HepG2 (cell line): ENCODE results near the gene ZMIZ1. TPM values are rescaled to one million over a fixed set of nuclear protein-coding genes. Genes with fewer than 3 reads are reported as not detected.

Experiments used
- ATAC-seq: fragments of 200-7000 bp; cut with Tn5 transposase; 3 replicates; pipeline ENCODE4 v1.9.1; 2020; ENCODE audit warnings: mild to moderate bottlenecking, moderate library complexity
- BruUV-seq: library from RNA; stranded (reverse); fragments of 400-500 nt; replicated peaks from 2 replicates; lab custom pipeline; 2021; lab: Mats Ljungman, UMichigan
- CTCF ChIA-PET: fragments of 300-600 bp; formaldehyde crosslinking; extraction: SDS; loops from one replicate; lab custom pipeline; 2021; ENCODE audit warnings: low total read pairs, inconsistent platforms, low intra/inter-chr PET ratio; lab: Yijun Ruan, JAX
- POLR2A ChIA-PET: fragments of 350-600 bp; sonication (Branson Sonifier 250); formaldehyde crosslinking; loops from one replicate; lab custom pipeline; 2020; ENCODE audit warnings: antibody characterized with exemption, inconsistent platforms; lab: Yijun Ruan, JAX
- DNase-seq: peaks from one replicate; pipeline ENCODE4 v3.0.0-alpha.2; 2015; ENCODE audit warnings: low spot score
- FAIRE-seq: peaks from 3 replicates; lab custom pipeline; 2011; peaks lifted over from hg19 to GRCh38; lab: Jason Lieb, UNC
- H2AFZ ChIP-seq: one replicate; pipeline ENCODE4 v1.6.1; 2011; ENCODE audit warnings: low read length, inconsistent platforms
- H3K27ac ChIP-seq: fragments of 300-600 bp; 3 replicates; pipeline ENCODE4 v1.8.0; 2011; ENCODE audit warnings: mixed run types, mild to moderate bottlenecking, mixed read lengths, low read length, inconsistent platforms; ENCODE audit not compliant: insufficient read depth; ENCODE audit errors: extremely low read length
- H3K27me3 ChIP-seq, 2 experiments: fragments of 200-600 bp in 1 of 2; 2 replicates in 1 of 2; 3 replicates in 1 of 2; pipeline versions ENCODE4 v1.6.0 to v1.8.0; 2011; ENCODE audit warnings: low read length in 2 of 2, mild to moderate bottlenecking in 2 of 2, moderate library complexity in 2 of 2, inconsistent platforms in 1 of 2; ENCODE audit not compliant: insufficient read depth in 2 of 2, control insufficient read depth in 1 of 2
- H3K36me3 ChIP-seq, 2 experiments: fragments of 200-600 bp in 1 of 2; replicated peaks in 1 of 2; 2 replicates in 1 of 2; 3 replicates in 1 of 2; pipeline versions ENCODE4 v1.5.1 to v1.8.0; 2011; ENCODE audit warnings: low read length in 2 of 2, inconsistent platforms in 1 of 2; ENCODE audit not compliant: insufficient read depth in 2 of 2, control insufficient read depth in 1 of 2
- H3K4me1 ChIP-seq: 2 replicates; pipeline ENCODE4 v1.5.1; 2012; ENCODE audit warnings: low read length, inconsistent platforms; ENCODE audit not compliant: insufficient read depth
- H3K4me2 ChIP-seq: 2 replicates; pipeline ENCODE4 v1.6.0; 2011; ENCODE audit warnings: low read depth, low read length, inconsistent platforms
- H3K4me3 ChIP-seq, 3 experiments: fragments of 200-600 bp in 1 of 3; sonication (generic), shearing (Covaris generic) in 1 of 3; replicated peaks in 1 of 3; 2 replicates each; pipeline ENCODE4 v1.5.1; 2011 to 2016; ENCODE audit warnings: low read length in 3 of 3, inconsistent platforms in 2 of 3, low read depth in 2 of 3, mild to moderate bottlenecking in 2 of 3, control low read depth in 1 of 3, mixed read lengths in 1 of 3; ENCODE audit not compliant: insufficient read depth in 1 of 3
- H3K79me2 ChIP-seq: one replicate; pipeline ENCODE4 v1.6.1; 2011; ENCODE audit warnings: low read length, inconsistent platforms; ENCODE audit not compliant: insufficient read depth
- H3K9ac ChIP-seq: 2 replicates; pipeline ENCODE4 v1.6.0; 2011; ENCODE audit warnings: mild to moderate bottlenecking, low read depth, low read length, inconsistent platforms; ENCODE audit not compliant: insufficient read depth
- H3K9me3 ChIP-seq: 2 replicates; pipeline ENCODE4 v1.5.1; 2012; ENCODE audit warnings: mild to moderate bottlenecking, low read length
- H4K20me1 ChIP-seq: 2 replicates; pipeline ENCODE4 v1.6.0; 2011; ENCODE audit warnings: inconsistent platforms, mild to moderate bottlenecking, low read length, moderate library complexity; ENCODE audit not compliant: insufficient read depth
- MZF1 ChIP-seq: sonication (generic); formaldehyde crosslinking; IDR thresholded peaks from 2 replicates; pipeline ENCODE4 v1.8.1; 2023; ENCODE audit warnings: mild to moderate bottlenecking, missing genetic modification reagents, borderline replicate concordance
- NFE2L1 ChIP-seq: sonication (generic); formaldehyde crosslinking; IDR thresholded peaks from 2 replicates; pipeline ENCODE4 v1.4.0; 2020; ENCODE audit warnings: missing genetic modification reagents, mild to moderate bottlenecking, borderline replicate concordance
- SETDB1 ChIP-seq: sonication (generic); formaldehyde crosslinking; IDR thresholded peaks from 2 replicates; pipeline ENCODE4 v1.5.1; 2020; ENCODE audit warnings: missing genetic modification reagents, mild to moderate bottlenecking, borderline replicate concordance
- ZBTB25 ChIP-seq: IDR thresholded peaks from 2 replicates; pipeline ENCODE4 v1.6.1; 2018; ENCODE audit warnings: missing genetic modification reagents
- ZBTB49 ChIP-seq: sonication (generic); formaldehyde crosslinking; IDR thresholded peaks from 2 replicates; pipeline ENCODE4 v1.4.0; 2020; ENCODE audit warnings: missing genetic modification reagents, borderline replicate concordance
- ZNF12 ChIP-seq: sonication (generic); formaldehyde crosslinking; IDR thresholded peaks from 2 replicates; pipeline ENCODE4 v1.5.0; 2020; ENCODE audit warnings: missing genetic modification reagents
- ZNF768 ChIP-seq: sonication (generic); formaldehyde crosslinking; IDR thresholded peaks from 2 replicates; pipeline ENCODE4 v1.4.0; 2020; ENCODE audit warnings: missing genetic modification reagents
- WGBS: methylation state at CpG from one replicate; pipeline ENCODE4 v1.1.6; 2017; ENCODE audit warnings: low lambda C conversion rate; 5-methylcytosine and 5-hydroxymethylcytosine counted together
- in situ Hi-C: cut with HindIII; loops from 2 replicates; pipeline ENCODE4 v1.10.0; 2017; ENCODE audit warnings: low pct_unique_long_range_greater_than_20kb; ENCODE audit not compliant: extremely low pct_ligation_motif_present
- intact Hi-C: fragments of 100-400 bp; cut with micrococcal nuclease; formaldehyde crosslinking; loops from one replicate; pipeline ENCODE4 v1.10.0; 2022; ENCODE audit not compliant: unreplicated experiment
- polyA plus RNA-seq, 8 experiments: library from polyadenylated mRNA; depleted of rRNA in 3 of 8; stranded (reverse) in 7 of 8; unstranded in 1 of 8; fragments of >200 nt; fragmentation: Illumina TruSeq in 4 of 8; extraction: Trizol in 4 of 8; gene quantifications; 2 replicates each; pipeline versions ENCODE4 v1.2.1 to v1.2.3, GENCODE V29; 2011 to 2016; ENCODE audit warnings: low read depth in 4 of 8, missing spikeins in 1 of 8, mixed read lengths in 1 of 8; ENCODE audit not compliant: insufficient read depth in 1 of 8
- total RNA-seq, 5 experiments: library from RNA; depleted of rRNA; stranded (reverse); fragments of >200 nt; fragmentation: Illumina TruSeq; extraction: Trizol; gene quantifications; 2 replicates each; pipeline ENCODE4 v1.2.3, GENCODE V29; 2016; ENCODE audit warnings: low read depth in 1 of 5

Gene ZMIZ1
- total and polyA plus RNA-seq, 2 of the 13 experiments (the other 11 are each of a cell fraction or from before 2014, with no cell fraction given) = 5.3 to 10.2 TPM

GRCh38 chr10:79045566-79046175 is 23.1 kb upstream of the ZMIZ1 start:
- intact Hi-C loops (no loop called here), in situ Hi-C loops (no loop called here)
- FAIRE-seq = no peak
- no peaks in the 10 kb centered on the region for H3K79me2 ChIP-seq
- H4K20me1 ChIP-seq = no peaks in the 10 kb centered on the region
- no peak overlapping the region for H3K4me3 ChIP-seq
- ATAC-seq = no peak
- peaks cover 26% of the 10 kb centered on the region for H3K4me1 ChIP-seq
- no peak overlapping the region for H3K4me2 ChIP-seq
- 41% methylated on average over 7 of the region's 9 CpGs for WGBS
- H3K9me3 ChIP-seq = no peaks in the 10 kb centered on the region
- TF ChIP-seq MZF1 (CRISPR knock-in tag) (no peak), ZNF12 (no peak), ZBTB25 (CRISPR knock-in tag) (no peak), ZNF768 (CRISPR knock-in tag) (0 out of 2 replicates have a peak, but pooled peaks have one; percentile 42)
- POLR2A ChIA-PET = interaction anchor here (0.6 to 1.1 kb wide), 2 partner anchors 17 to 71 kb away, joined by 4 read pairs; no protein-coding TSS in a partner anchor
- no peak overlapping the region for H3K27ac ChIP-seq
- BruUV-seq = no TSS peak
- CTCF ChIA-PET = no interaction called here
- no peak overlapping the region for H3K9ac ChIP-seq
- no peak for DNase-seq
- peaks cover 3 to 6% of the 10 kb centered on the region in 2 experiments; a peak in 2 of 5 replicates for H3K27me3 ChIP-seq
- no peaks in the 10 kb centered on the region for H3K36me3 ChIP-seq
- no peak overlapping the region for H2AFZ ChIP-seq

GRCh38 chr10:79046326-79046725 is 22.4 kb upstream of the ZMIZ1 start:
- FAIRE-seq = no peak
- intact Hi-C loops = no loop called here
- CTCF ChIA-PET = no interaction called here
- BruUV-seq = no TSS peak
- no peaks in the 10 kb centered on the region for H3K36me3 ChIP-seq
- TF ChIP-seq NFE2L1 (CRISPR knock-in tag) (no peak), SETDB1 (CRISPR knock-in tag) (no peak), ZBTB49 (CRISPR knock-in tag) (no peak)
- TF ChIP-seq, all 625 proteins: peak for 0
- Histone ChIP-seq H3K27ac (no peak overlapping the region), H3K4me1 (peaks cover 32% of the 10 kb centered on the region), H3K9ac (no peak overlapping the region), H3K79me2 (no peaks in the 10 kb centered on the region), H3K4me2 (no peak overlapping the region), H3K9me3 (no peaks in the 10 kb centered on the region), H2AFZ (no peak overlapping the region), H3K27me3 (peaks cover 3 to 6% of the 10 kb centered on the region in 2 experiments; a peak in 2 of 5 replicates), H3K4me3 (no peak overlapping the region), H4K20me1 (no peaks in the 10 kb centered on the region)
- DNase-seq (no peak), ATAC-seq (no peak)
- WGBS = 34% methylated on average over 6 of the region's 9 CpGs
- in situ Hi-C loops = no loop called here
- POLR2A ChIA-PET = no interaction called here
